ENCODE data around the gene MDGA2. TPM values are rescaled to one million over a fixed set of nuclear protein-coding genes. Genes with fewer than 3 reads are reported as not detected.

Gene MDGA2
- total RNA-seq, 1 experiment from 2014 or later = not detected

DNA sequence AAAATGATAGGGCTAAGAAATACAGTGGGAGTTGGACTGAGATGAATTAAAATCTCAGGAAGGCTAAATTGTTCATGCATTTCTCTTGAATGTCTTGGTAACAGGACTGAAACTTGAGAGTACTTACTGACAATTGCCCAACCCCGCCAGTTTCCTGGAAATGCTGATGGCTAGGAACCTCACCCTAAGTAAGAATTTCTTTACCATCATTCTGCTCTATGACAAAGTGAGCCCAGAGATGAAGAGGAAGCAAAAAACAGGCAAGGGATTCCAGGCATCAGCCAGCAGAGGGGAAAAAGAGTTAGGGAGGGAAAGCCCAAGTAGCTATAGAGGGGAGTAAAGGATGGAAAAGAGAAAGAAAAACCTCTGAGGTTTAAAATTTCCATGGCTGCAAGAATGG, 397.7 kb downstream of the MDGA2 start:
- TF ChIP-seq CTCF (IDR thresholded peaks at IDR 0.05; ENCODE audit: unreplicated experiment) = no peak
- no peaks in the 10 kb centered on the region for H3K4me1 Mint-ChIP-seq (ENCODE audit: low read depth, unreplicated experiment)
- DNase-seq = no peak
- BruUV-seq (replicated peaks) = no TSS peak
- H3K9me3 Mint-ChIP-seq (ENCODE audit: low read depth, unreplicated experiment) = peaks cover 2% of the 10 kb centered on the region
- no peak overlapping the region for H3K4me3 Mint-ChIP-seq (ENCODE audit: low read depth, unreplicated experiment)
- H3K27ac Mint-ChIP-seq (ENCODE audit: unreplicated experiment) = no peak overlapping the region
- H3K27me3 Mint-ChIP-seq (ENCODE audit: unreplicated experiment) = no peaks in the 10 kb centered on the region
- intact Hi-C loops (cut with micrococcal nuclease; ENCODE audit: unreplicated experiment) = loop anchor here (10.0 kb wide), 1 partner anchor 233 kb away; no protein-coding TSS in a partner anchor
- H3K36me3 Mint-ChIP-seq (ENCODE audit: insufficient read depth, unreplicated experiment) = no peaks in the 10 kb centered on the region
- CTCF ChIA-PET = no interaction called here

GRCh38 chr14:47276931-47277330, 398.5 kb downstream of the MDGA2 start:
- CTCF ChIA-PET = no interaction called here
- Mint-ChIP-seq H3K36me3 (ENCODE audit: insufficient read depth, unreplicated experiment) (no peaks in the 10 kb centered on the region), H3K9me3 (ENCODE audit: low read depth, unreplicated experiment) (peaks cover 2% of the 10 kb centered on the region), H3K27ac (ENCODE audit: unreplicated experiment) (no peak overlapping the region), H3K4me3 (ENCODE audit: low read depth, unreplicated experiment) (no peak overlapping the region), H3K4me1 (ENCODE audit: low read depth, unreplicated experiment) (no peaks in the 10 kb centered on the region), H3K27me3 (ENCODE audit: unreplicated experiment) (no peaks in the 10 kb centered on the region)
- no peak for TF ChIP-seq CTCF (IDR thresholded peaks at IDR 0.05; ENCODE audit: unreplicated experiment)
- intact Hi-C loops (cut with micrococcal nuclease; ENCODE audit: unreplicated experiment) = loop anchor here (10.0 kb wide), 1 partner anchor 232 kb away; no protein-coding TSS in a partner anchor
- no peak for DNase-seq
- no TSS peak for BruUV-seq (replicated peaks)

- CTCF ChIA-PET = no interaction called here
- Mint-ChIP-seq H3K27ac (ENCODE audit: unreplicated experiment) (no peak overlapping the region), H3K4me1 (ENCODE audit: low read depth, unreplicated experiment) (no peaks in the 10 kb centered on the region), H3K27me3 (ENCODE audit: unreplicated experiment) (no peaks in the 10 kb centered on the region), H3K36me3 (ENCODE audit: insufficient read depth, unreplicated experiment) (no peaks in the 10 kb centered on the region), H3K9me3 (ENCODE audit: low read depth, unreplicated experiment) (peaks cover 2% of the 10 kb centered on the region), H3K4me3 (ENCODE audit: low read depth, unreplicated experiment) (no peak overlapping the region)
- no peak for DNase-seq
- no peak for TF ChIP-seq CTCF (IDR thresholded peaks at IDR 0.05; ENCODE audit: unreplicated experiment)
- intact Hi-C loops (cut with micrococcal nuclease; ENCODE audit: unreplicated experiment) = loop anchor here (10.0 kb wide), 1 partner anchor 229 kb away; no protein-coding TSS in a partner anchor
- no TSS peak for BruUV-seq (replicated peaks)
Measured at GRCh38 chr14:47273939-47274338, 401.5 kb downstream of the MDGA2 start.

DNA sequence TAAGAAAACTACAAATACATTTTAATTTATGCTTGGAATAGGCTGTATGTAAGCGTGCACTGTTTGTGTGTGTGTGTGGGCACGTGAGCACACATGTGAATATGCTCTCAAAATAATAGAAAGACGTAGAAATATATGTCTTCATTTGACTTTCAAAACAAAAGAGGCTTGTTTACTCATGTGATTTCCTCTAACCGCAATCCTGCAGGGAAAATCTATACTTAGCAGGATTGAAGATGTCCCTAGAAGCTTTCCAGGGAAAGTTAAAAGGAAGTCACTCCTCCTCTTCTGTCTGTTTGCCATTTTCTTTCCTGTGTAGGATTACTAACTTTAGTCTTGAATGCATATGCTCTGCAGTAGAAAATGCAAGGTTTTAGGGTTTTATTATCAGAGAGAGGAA, 404.7 kb downstream of the MDGA2 start:
- H3K27ac Mint-ChIP-seq (ENCODE audit: unreplicated experiment) = no peak overlapping the region
- DNase-seq = no peak

More for the DNA sequence above, 404.7 kb downstream of the MDGA2 start:
- Mint-ChIP-seq H3K27me3 (ENCODE audit: unreplicated experiment) (no peaks in the 10 kb centered on the region), H3K9me3 (ENCODE audit: low read depth, unreplicated experiment) (peaks cover 8% of the 10 kb centered on the region), H3K4me1 (ENCODE audit: low read depth, unreplicated experiment) (no peaks in the 10 kb centered on the region), H3K36me3 (ENCODE audit: insufficient read depth, unreplicated experiment) (no peaks in the 10 kb centered on the region), H3K4me3 (ENCODE audit: low read depth, unreplicated experiment) (no peak overlapping the region)
- intact Hi-C loops (cut with micrococcal nuclease; ENCODE audit: unreplicated experiment) = loop anchor here (10.0 kb wide), 1 partner anchor 226 kb away; no protein-coding TSS in a partner anchor
- no TSS peak for BruUV-seq (replicated peaks)
- no peak for TF ChIP-seq CTCF (IDR thresholded peaks at IDR 0.05; ENCODE audit: unreplicated experiment)
- CTCF ChIA-PET = no interaction called here
